H1 (cell line): ENCODE data around the gene CRYGD. TPM values are rescaled to one million over a fixed set of nuclear protein-coding genes. Genes with fewer than 3 reads are reported as not detected.

Experiments
- CTCF ChIA-PET: fragments of 300-600 bp; sonication (Branson Sonifier 250); formaldehyde crosslinking; loops from one replicate; lab custom pipeline; 2021; ENCODE audit not compliant: partially characterized antibody; lab: Charles Lee
- POLR2A ChIA-PET: fragments of 300-600 bp; sonication (Branson Sonifier 250); formaldehyde crosslinking; loops from one replicate; lab custom pipeline; 2021; ENCODE audit warnings: inconsistent platforms; ENCODE audit not compliant: partially characterized antibody; lab: Charles Lee
- DNase-seq, 2 experiments: peaks; one replicate each; pipeline versions ENCODE4 v3.0.0 to v3.0.0-alpha.2; 2010 to 2022; ENCODE audit warnings: low spot score in 2 of 2, low read depth in 1 of 2, mixed read lengths in 1 of 2
- FAIRE-seq: peaks from 2 replicates; lab custom pipeline; 2011; peaks lifted over from hg19 to GRCh38; lab: Jason Lieb, UNC
- H2AFZ ChIP-seq: 2 replicates; pipeline ENCODE4 v1.8.1; 2012; ENCODE audit warnings: low read length, inconsistent platforms
- H2AK5ac ChIP-seq: 2 replicates; pipeline ENCODE4 v1.6.1; 2013; ENCODE audit warnings: low read depth, low read length
- H2BK120ac ChIP-seq: replicated peaks from 2 replicates; pipeline ENCODE3; 2013; ENCODE audit warnings: low read depth, low read length, inconsistent platforms
- H2BK12ac ChIP-seq: 2 replicates; pipeline ENCODE4 v1.6.1; 2013; ENCODE audit warnings: low read depth, low read length
- H2BK15ac ChIP-seq: 2 replicates; pipeline ENCODE4 v1.6.1; 2013; ENCODE audit warnings: low read length
- H2BK20ac ChIP-seq: 2 replicates; pipeline ENCODE4 v1.6.1; 2013; ENCODE audit warnings: low read length
- H2BK5ac ChIP-seq: 2 replicates; pipeline ENCODE4 v1.6.1; 2013; ENCODE audit warnings: low read depth, low read length
- H3K14ac ChIP-seq: 2 replicates; pipeline ENCODE4 v1.6.1; 2013; ENCODE audit warnings: inconsistent platforms; ENCODE audit not compliant: insufficient read length
- H3K18ac ChIP-seq: 2 replicates; pipeline ENCODE4 v1.6.1; 2013; ENCODE audit warnings: low read length; ENCODE audit errors: extremely low read depth
- H3K23ac ChIP-seq: 2 replicates; pipeline ENCODE4 v1.6.1; 2013; ENCODE audit warnings: inconsistent platforms; ENCODE audit not compliant: insufficient read length
- H3K23me2 ChIP-seq: 2 replicates; pipeline ENCODE4 v1.6.1; 2013; ENCODE audit warnings: low read depth, low read length
- H3K27ac ChIP-seq: 2 replicates; pipeline ENCODE4 v1.6.1; 2011; ENCODE audit warnings: low read depth, low read length, inconsistent platforms
- H3K27me3 ChIP-seq, 4 experiments: replicated peaks in 1 of 4; 1 replicate in 1 of 4; 2 replicates in 3 of 4; pipeline versions ENCODE4 v1.6.1 to v1.8.1; 2011 to 2013; ENCODE audit warnings: low read length in 3 of 4, mild to moderate bottlenecking in 3 of 4, inconsistent platforms in 2 of 4, mixed read lengths in 2 of 4, moderate library complexity in 1 of 4; ENCODE audit not compliant: control insufficient read depth in 3 of 4, insufficient read depth in 3 of 4; ENCODE audit errors: extremely low read depth in 1 of 4
- H3K36me3 ChIP-seq, 4 experiments: 2 replicates each; pipeline versions ENCODE4 v1.6.1 to v1.8.1; 2011 to 2013; ENCODE audit warnings: mild to moderate bottlenecking in 4 of 4, low read length in 3 of 4, moderate library complexity in 2 of 4, control low read depth in 1 of 4, inconsistent platforms in 1 of 4; ENCODE audit not compliant: insufficient read depth in 4 of 4, control insufficient read depth in 2 of 4
- H3K4ac ChIP-seq: replicated peaks from 2 replicates; pipeline ENCODE3; 2013; ENCODE audit warnings: low read length, low read depth, mixed read lengths, inconsistent platforms; ENCODE audit not compliant: insufficient read length
- H3K4me1 ChIP-seq, 4 experiments: replicated peaks in 1 of 4; 1 replicate in 1 of 4; 2 replicates in 3 of 4; pipeline versions ENCODE4 v1.6.1 to v1.8.1; 2011 to 2013; ENCODE audit warnings: low read length in 3 of 4, inconsistent platforms in 2 of 4, mixed read lengths in 1 of 4; ENCODE audit not compliant: insufficient read depth in 4 of 4, control insufficient read depth in 3 of 4
- H3K4me2 ChIP-seq, 2 experiments: 2 replicates each; pipeline versions ENCODE4 v1.6.1 to v1.8.1; 2011 to 2013; ENCODE audit warnings: low read depth in 2 of 2, low read length in 2 of 2, control low read depth in 1 of 2, inconsistent platforms in 1 of 2, mild to moderate bottlenecking in 1 of 2; ENCODE audit not compliant: insufficient read depth in 1 of 2
- H3K4me3 ChIP-seq, 4 experiments: fragments of 200-600, 300-600 bp in 1 of 4; sonication (generic), shearing (Covaris generic), sonication (Bioruptor Twin) in 1 of 4; 2 replicates each; pipeline versions ENCODE4 v1.5.1 to v1.8.1; 2011 to 2016; ENCODE audit warnings: low read length in 4 of 4, low read depth in 3 of 4, control low read depth in 2 of 4, inconsistent platforms in 2 of 4, mild to moderate bottlenecking in 2 of 4, mixed read lengths in 1 of 4, moderate library complexity in 1 of 4; ENCODE audit not compliant: insufficient read depth in 2 of 4; ENCODE audit errors: extremely low read depth in 1 of 4
- H3K56ac ChIP-seq: replicated peaks from 2 replicates; pipeline ENCODE3; 2013; ENCODE audit warnings: low read depth, mild to moderate bottlenecking, mixed read lengths, low read length, inconsistent platforms; ENCODE audit not compliant: insufficient read length
- H3K79me1 ChIP-seq: 2 replicates; pipeline ENCODE4 v1.6.1; 2013; ENCODE audit warnings: low read depth, low read length, control low read depth
- H3K79me2 ChIP-seq, 2 experiments: 2 replicates each; pipeline versions ENCODE4 v1.6.1 to v1.8.1; 2012 to 2013; ENCODE audit warnings: low read length in 2 of 2, mild to moderate bottlenecking in 2 of 2, inconsistent platforms in 1 of 2; ENCODE audit not compliant: insufficient read depth in 2 of 2, control insufficient read depth in 1 of 2
- H3K9ac ChIP-seq, 4 experiments: replicated peaks in 1 of 4; 1 replicate in 1 of 4; 2 replicates in 3 of 4; pipeline versions ENCODE4 v1.6.1 to v1.8.1; 2011 to 2013; ENCODE audit warnings: low read depth in 3 of 4, low read length in 3 of 4, control low read depth in 2 of 4, mild to moderate bottlenecking in 2 of 4, moderate library complexity in 2 of 4, inconsistent platforms in 1 of 4; ENCODE audit errors: extremely low read depth in 1 of 4
- H3K9me3 ChIP-seq, 2 experiments: 2 replicates each; pipeline versions ENCODE4 v1.6.1 to v1.8.1; 2012 to 2013; ENCODE audit warnings: mild to moderate bottlenecking in 2 of 2, moderate library complexity in 2 of 2, control low read depth in 1 of 2, inconsistent platforms in 1 of 2, low read depth in 1 of 2, low read length in 1 of 2, mixed read lengths in 1 of 2; ENCODE audit not compliant: insufficient read depth in 2 of 2
- H4K20me1 ChIP-seq, 2 experiments: replicated peaks in 1 of 2; 2 replicates each; pipeline versions ENCODE3 to v1.8.1; 2011 to 2013; ENCODE audit warnings: inconsistent platforms in 2 of 2, low read length in 2 of 2, mild to moderate bottlenecking in 1 of 2; ENCODE audit not compliant: insufficient read depth in 2 of 2, control insufficient read depth in 1 of 2
- H4K5ac ChIP-seq: 2 replicates; pipeline ENCODE4 v1.6.1; 2013; ENCODE audit warnings: low read length, low read depth, mixed read lengths, inconsistent platforms; ENCODE audit not compliant: insufficient read length
- H4K8ac ChIP-seq: 2 replicates; pipeline ENCODE4 v1.8.0; 2013; ENCODE audit warnings: mild to moderate bottlenecking, moderate library complexity, low read length, inconsistent platforms; ENCODE audit not compliant: insufficient read depth; ENCODE audit errors: extremely low read depth
- H4K91ac ChIP-seq: replicated peaks from 2 replicates; pipeline ENCODE3; 2013; ENCODE audit warnings: low read length, mixed read lengths, inconsistent platforms; ENCODE audit not compliant: insufficient read length
- ASH2L ChIP-seq: fragments of 200-600, 300-600 bp; sonication (generic); IDR thresholded peaks from one replicate; pipeline ENCODE4 v1.7.1; 2017; ENCODE audit warnings: low read length
- CTBP2 ChIP-seq: IDR thresholded peaks from 2 replicates; pipeline ENCODE4 v1.7.0; 2011; ENCODE audit warnings: borderline replicate concordance, mild to moderate bottlenecking, moderate library complexity, mixed read lengths, low read length; ENCODE audit not compliant: insufficient read depth, insufficient read length
- HDAC6 ChIP-seq: IDR thresholded peaks from one replicate; pipeline ENCODE4 v1.7.1; 2012; ENCODE audit warnings: low read depth, mild to moderate bottlenecking, inconsistent platforms, low read length, moderate library complexity
- NRF1 ChIP-seq: IDR thresholded peaks from 2 replicates; pipeline ENCODE4 v1.6.1; 2011; ENCODE audit warnings: mild to moderate bottlenecking, low read depth, low read length, improper control_type of control experiment
- RFX5 ChIP-seq: IDR thresholded peaks from 2 replicates; pipeline ENCODE4 v1.6.1; 2011; ENCODE audit warnings: low read depth, low read length, improper control_type of control experiment, borderline replicate concordance
- TAF7 ChIP-seq: optimal IDR thresholded peaks from 2 replicates; pipeline ENCODE3; 2011; ENCODE audit warnings: low read depth, mild to moderate bottlenecking, inconsistent platforms, low read length, moderate library complexity, borderline replicate concordance
- TCF12 ChIP-seq: IDR thresholded peaks from 2 replicates; pipeline ENCODE4 v1.6.1; 2011; ENCODE audit warnings: low read depth, mild to moderate bottlenecking, low read length
- WGBS, 2 experiments: shearing (Covaris generic) in 1 of 2; methylation state at CpG; one replicate each; pipeline versions ENCODE4 v1.1.6 to v1.1.7; 2013 to 2015; ENCODE audit warnings: low lambda C conversion rate in 2 of 2, mixed read lengths in 2 of 2, inconsistent platforms in 1 of 2, low coverage in 1 of 2, missing lambda C conversion rate in 1 of 2; ENCODE audit not compliant: insufficient replicate concordance in 2 of 2, insufficient coverage in 1 of 2, insufficient read length in 1 of 2; ENCODE audit errors: extremely low coverage in 1 of 2, missing lambda C conversion rate in 1 of 2; 5-methylcytosine and 5-hydroxymethylcytosine counted together
- polyA plus RNA-seq, 7 experiments: library from polyadenylated mRNA; depleted of rRNA in 3 of 7; stranded (reverse) in 5 of 7; unstranded in 2 of 7; fragments of >200 nt in 5 of 7; fragments of 200-250 nt in 2 of 7; gene quantifications; 1 replicate in 5 of 7; 2 replicates in 1 of 7; 4 replicates in 1 of 7; pipeline versions ENCODE4 v1.2.1 to v1.2.3, GENCODE V29; 2011 to 2013; ENCODE audit warnings: missing spikeins in 2 of 7, mixed read lengths in 2 of 7
- total RNA-seq: library from RNA; stranded (reverse); fragmentation: NEBNext Ultra II Directional; extraction: Animal tissue kit (Norgen Biotek cat#: 25700); gene quantifications from 2 replicates; pipeline ENCODE4 v1.2.1, GENCODE V29; 2021
- TF ChIP-seq, protein P1 (sequence below): IDR thresholded peaks from 2 replicates; pipeline ENCODE4 v1.6.1; 2012; ENCODE audit warnings: low read length, inconsistent platforms
- TF ChIP-seq, protein P2 (sequence below): IDR thresholded peaks from 2 replicates; pipeline ENCODE4 v1.6.1; 2011; ENCODE audit warnings: low read depth, mild to moderate bottlenecking, low read length; ENCODE audit not compliant: insufficient read depth

Gene CRYGD
- total and polyA plus RNA-seq, 2 of the 8 experiments (the other 6 are each of a cell fraction or from before 2014, with no cell fraction given): 2.9 to 7.1 TPM

DNA sequence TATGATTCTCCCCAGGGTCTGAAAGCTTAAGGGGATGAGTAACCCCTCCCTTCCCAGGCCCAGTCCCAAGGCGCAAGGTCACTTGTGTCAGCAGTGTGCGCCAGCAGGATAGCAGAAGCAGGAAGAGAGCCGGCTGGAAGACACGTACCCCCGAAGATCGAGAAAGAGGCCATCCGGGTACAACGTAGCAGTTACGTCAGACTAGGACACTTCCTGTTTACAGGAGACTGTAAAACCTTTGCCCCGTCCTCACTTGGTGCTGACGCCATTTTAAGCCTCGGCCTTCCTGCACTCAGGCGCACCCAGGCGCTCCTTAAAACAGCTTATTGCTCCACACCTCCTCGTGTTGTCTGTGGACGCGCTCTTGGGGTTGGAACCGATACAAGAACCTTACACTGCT, 15.1 kb upstream of the CRYGD start:
- Histone ChIP-seq H3K27me3 (no peaks in the 10 kb centered on the region), H4K91ac (no peak overlapping the region), H3K14ac (no peak overlapping the region), H3K4ac (no peak overlapping the region), H3K4me3 (no peak overlapping the region), H3K9me3 (no peaks in the 10 kb centered on the region; a peak in 1 of 4 replicates), H3K4me2 (no peak overlapping the region), H2BK15ac (no peak overlapping the region), H3K4me1 (no peaks in the 10 kb centered on the region), H3K79me2 (no peaks in the 10 kb centered on the region), H3K56ac (no peak overlapping the region), H2BK20ac (no peak overlapping the region), H3K79me1 (no peaks in the 10 kb centered on the region), H3K9ac (no peak overlapping the region), H4K5ac (no peak overlapping the region), H2BK120ac (no peak overlapping the region), H2BK5ac (no peak overlapping the region), H3K36me3 (no peaks in the 10 kb centered on the region), H2AK5ac (no peak overlapping the region), H3K23ac (no peak overlapping the region), H2AFZ (no peak overlapping the region; the same call in 1 of the 2 replicates), H2BK12ac (0 out of 2 replicates have a peak overlapping the region, but pooled peaks have one; percentile 19), H4K20me1 (no peaks in the 10 kb centered on the region), H3K27ac (no peak overlapping the region), H3K23me2 (no peaks in the 10 kb centered on the region), H4K8ac (no peak overlapping the region), H3K18ac (no peak overlapping the region)
- 94% methylated on average over 16 of the region's 18 CpGs; no CpG with 5 or more reads in 1 of the 2 experiments for WGBS, 2 experiments
- POLR2A ChIA-PET: no interaction called here
- FAIRE-seq (no peak), DNase-seq (no peak)
- CTCF ChIA-PET: interaction anchor here (1.1 to 1.3 kb wide), 2 partner anchors 10 to 12 kb away, joined by 4 to 5 read pairs; no protein-coding TSS in a partner anchor
- TF ChIP-seq RFX5 (no peak), NRF1 (no peak), HDAC6 (no peak), TAF7 (no peak), CTBP2 (no peak), TCF12 (no peak), ASH2L (no peak)
- TF ChIP-seq, protein P1, sequence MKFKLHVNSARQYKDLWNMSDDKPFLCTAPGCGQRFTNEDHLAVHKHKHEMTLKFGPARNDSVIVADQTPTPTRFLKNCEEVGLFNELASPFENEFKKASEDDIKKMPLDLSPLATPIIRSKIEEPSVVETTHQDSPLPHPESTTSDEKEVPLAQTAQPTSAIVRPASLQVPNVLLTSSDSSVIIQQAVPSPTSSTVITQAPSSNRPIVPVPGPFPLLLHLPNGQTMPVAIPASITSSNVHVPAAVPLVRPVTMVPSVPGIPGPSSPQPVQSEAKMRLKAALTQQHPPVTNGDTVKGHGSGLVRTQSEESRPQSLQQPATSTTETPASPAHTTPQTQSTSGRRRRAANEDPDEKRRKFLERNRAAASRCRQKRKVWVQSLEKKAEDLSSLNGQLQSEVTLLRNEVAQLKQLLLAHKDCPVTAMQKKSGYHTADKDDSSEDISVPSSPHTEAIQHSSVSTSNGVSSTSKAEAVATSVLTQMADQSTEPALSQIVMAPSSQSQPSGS: no peak
- TF ChIP-seq, protein P2, sequence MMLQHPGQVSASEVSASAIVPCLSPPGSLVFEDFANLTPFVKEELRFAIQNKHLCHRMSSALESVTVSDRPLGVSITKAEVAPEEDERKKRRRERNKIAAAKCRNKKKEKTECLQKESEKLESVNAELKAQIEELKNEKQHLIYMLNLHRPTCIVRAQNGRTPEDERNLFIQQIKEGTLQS: no peak
